GM19468 (cell line): ENCODE results near the gene PSMD12.
"Not testable (repeated sequence)": the region's sequence is repeated elsewhere in the genome, so short reads cannot be mapped to it uniquely, and the experiment has no call there.

ENCODE experiments used
- ATAC-seq: cut with Tn5 transposase; IDR thresholded peaks from one replicate; pipeline ENCODE4 v1.9.1; 2021; ENCODE audit warnings: mild to moderate bottlenecking, moderate library complexity, moderate number of reproducible peaks; ENCODE audit not compliant: unreplicated experiment; ENCODE audit errors: extremely low read depth

Gene PSMD12

DNA sequence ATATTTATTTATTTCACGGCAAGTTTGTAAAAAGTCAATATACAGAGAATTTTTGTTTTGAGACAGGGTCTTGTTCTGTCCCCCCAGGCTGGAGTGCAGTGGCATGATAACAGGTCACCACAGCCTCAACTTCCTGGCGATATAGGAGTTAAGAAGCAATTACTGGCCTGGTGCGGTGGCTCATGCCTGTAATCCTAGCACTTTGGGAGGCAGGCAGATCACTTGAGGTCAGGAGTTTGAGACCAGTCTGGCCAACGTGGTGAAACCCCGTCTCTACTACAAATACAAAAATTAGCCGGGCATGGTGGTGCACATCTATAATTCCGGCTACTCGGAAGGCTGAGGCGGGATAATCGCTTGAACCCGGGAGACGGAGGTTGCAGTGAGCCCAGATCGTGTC lies 44.9 kb downstream of the PSMD12 start:
- not testable (repeated sequence) for ATAC-seq

DNA sequence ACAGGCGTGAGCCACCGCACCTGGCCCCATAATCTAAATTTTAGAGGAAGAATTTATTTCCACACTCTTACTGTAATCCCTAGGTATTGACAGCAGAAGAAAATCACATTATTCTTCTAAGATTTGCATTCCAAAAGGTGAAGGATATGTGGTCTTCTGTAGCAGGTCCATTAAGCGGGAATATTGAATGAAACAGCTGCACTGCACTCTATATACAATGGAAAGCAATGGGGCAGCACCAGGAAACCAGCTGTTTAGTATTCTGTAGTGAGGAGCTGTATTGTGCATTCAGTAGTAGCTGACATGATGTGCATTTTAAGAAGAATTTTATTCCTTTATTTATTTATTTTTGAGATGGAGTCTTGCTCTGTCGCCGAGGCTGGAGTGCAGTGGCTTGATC lies 49.6 kb downstream of the PSMD12 start:
- no peak for ATAC-seq

DNA sequence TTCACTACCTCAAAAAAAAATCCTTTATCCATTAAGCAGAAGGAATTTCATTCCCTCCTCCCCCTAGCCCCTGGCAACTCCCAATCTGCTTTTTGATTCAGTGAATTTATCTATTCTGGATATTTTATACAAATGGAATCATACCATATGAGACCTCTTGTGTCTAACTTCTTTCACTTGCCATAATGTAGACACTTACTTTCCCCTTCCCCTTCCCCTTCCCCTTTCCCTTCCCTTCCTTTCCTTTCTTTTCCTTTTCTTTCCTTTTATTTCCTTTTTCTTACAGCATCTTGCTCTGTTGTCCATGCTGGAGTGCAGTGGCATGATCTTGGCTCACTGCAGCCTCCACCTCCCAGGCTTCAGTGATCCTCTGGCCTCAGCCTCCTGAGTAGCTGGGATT lies 50.5 kb downstream of the PSMD12 start:
- no peak for ATAC-seq

DNA sequence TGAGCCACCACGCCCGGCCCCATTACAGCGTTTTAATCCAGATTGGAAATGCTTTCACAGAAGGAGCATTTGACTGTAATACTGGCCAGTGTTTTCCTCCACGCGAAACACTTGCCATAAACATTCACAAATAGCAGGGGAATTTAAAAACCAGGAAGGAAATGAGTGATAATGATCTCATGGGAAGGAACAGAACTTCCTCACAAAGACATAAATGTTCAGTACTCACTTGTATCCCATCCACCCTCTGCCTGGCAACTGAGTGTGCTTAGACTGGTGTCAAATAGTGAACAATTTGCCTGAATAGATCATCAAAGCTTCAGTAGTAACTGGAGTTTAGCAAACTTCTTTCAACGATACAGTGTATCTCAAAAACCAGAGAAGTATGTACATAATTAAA lies 54.1 kb downstream of the PSMD12 start:
- no peak for ATAC-seq

DNA sequence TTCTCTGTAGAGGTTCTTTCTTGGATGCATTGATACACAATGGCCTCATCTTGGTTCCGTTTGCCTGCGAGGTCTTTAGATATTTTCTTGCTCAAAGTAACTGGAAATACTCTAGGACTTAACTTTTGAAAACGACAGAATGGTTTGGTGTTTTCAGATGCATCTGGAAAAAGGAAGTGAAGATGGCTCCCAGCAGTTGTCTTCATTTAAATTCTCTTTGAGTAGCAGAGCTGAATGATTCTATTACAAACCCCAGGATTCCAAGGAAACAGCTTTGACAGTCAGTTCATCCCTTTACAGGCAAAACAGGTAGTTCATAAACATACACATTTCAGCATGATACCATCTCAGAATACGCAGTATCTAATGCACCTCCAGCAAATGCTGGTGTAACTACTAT lies 54.8 kb downstream of the PSMD12 start:
- ATAC-seq: no peak

DNA sequence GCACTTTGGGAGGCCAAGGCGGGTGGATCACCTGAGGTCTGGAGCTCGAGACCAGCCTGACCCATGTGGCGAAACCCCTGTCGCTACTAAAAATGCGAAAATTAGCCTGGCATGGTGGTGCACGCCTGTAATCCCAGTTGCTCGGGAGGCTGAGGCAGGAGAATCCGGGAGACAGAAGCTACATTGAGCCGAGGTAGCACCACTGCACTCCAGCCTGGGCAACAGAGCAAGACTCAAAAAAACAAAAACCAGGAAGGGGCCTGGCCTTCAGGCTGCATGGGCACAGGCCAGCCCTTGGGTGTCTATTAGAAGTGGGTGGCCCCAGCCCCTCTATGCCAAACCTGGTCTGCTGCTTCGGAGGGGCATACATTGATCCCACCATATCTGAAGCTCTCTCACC lies 56.0 kb downstream of the PSMD12 start:
- ATAC-seq: no peak

DNA sequence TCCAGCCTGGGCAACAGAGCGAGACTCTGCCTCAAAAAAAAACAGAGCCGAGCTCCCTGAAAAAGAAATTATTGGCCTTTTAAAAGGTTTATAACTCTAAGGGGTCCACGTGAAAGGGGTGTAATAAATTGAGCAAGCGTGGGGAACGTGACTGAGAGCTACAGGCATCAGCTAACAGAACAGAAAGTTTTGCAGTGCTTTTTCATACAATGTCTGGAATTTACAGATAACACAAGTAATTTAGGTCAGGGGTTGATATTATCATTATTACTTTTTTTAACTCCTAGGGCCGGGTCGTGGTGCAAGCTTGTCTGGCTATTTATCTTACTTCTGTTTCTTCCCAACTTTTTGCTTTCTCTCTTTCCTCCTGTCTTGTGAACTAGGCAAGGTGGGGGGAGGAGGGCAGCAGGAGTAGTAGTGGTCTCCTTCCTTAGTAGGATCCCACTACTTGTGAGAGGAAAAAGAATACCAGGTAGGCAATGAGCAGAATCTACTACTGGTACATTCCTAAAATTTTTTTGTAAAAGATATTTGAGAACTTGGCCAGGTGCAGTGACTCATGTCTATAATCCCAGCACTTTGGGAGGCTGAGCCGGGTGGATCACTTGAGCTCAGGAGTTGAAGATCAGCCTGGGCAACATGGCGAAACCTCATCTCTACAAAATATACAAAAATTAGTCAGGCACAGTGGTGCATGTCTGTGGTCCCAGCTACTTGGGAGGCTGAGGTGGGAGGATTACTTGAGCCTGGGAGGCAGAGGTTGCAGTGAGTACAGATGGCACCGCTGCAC lies 60.7 kb downstream of the PSMD12 start:
- ATAC-seq: not testable (repeated sequence)

DNA sequence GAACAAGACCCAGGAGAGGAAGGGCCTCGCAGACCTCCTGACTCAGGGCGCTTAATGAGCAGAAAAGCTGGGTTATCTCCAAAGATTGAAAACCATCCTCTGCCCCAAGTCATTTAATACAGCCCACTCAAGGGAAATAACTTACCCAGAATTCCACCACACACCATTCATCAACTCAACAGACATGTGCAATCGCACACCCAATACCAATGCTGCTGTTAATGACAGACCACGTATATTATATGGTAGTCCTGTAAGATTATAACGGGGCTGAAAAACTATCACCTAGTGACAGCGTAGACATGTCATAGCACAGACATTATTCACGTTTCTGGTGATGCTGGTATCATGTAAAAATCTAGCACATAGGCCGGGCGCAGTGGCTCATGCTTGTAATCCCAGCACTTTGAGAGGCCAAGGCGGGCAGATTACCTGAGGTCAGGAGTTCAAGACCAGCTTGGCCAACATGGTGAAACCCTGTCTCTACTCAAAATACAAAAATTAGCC lies 68.9 kb downstream of the PSMD12 start:
- no peak for ATAC-seq

DNA sequence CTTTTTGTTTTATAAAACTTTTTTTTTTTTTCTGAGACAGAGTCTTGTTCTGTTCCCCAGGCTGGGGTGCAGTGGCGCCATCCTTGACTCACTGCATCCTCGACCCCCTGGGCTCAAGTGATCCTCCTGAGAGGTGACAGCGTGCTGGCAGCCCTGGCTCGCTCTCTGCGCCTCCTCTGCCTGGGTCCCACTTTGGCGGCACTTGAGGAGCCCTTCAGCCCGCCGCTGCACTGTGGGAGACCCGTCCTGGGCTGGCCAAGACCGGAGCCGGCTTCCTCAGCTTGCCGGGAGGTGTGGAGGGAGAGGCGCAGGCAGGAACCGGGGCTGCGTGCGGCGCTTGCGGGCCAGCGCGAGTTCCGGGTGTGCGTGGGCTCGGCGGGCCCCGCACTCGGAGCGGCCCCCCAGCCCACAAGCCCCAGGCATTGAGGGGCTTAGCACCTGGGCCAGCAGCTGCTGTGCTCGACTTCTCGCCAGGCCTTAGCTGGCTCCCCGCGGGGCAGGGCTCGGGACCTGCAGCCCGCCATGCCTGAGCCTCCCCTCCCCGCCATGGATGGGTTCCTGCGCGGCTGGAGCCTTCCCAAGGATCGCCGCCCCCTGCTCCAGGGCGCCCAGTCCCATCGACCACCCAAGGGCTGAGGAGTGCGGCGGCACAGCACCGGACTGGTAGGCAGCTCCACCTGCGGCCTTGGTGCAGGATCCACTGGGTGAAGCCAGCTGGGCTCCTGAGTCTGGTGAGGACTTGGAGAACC lies 71.8 kb downstream of the PSMD12 start:
- no peak for ATAC-seq

DNA sequence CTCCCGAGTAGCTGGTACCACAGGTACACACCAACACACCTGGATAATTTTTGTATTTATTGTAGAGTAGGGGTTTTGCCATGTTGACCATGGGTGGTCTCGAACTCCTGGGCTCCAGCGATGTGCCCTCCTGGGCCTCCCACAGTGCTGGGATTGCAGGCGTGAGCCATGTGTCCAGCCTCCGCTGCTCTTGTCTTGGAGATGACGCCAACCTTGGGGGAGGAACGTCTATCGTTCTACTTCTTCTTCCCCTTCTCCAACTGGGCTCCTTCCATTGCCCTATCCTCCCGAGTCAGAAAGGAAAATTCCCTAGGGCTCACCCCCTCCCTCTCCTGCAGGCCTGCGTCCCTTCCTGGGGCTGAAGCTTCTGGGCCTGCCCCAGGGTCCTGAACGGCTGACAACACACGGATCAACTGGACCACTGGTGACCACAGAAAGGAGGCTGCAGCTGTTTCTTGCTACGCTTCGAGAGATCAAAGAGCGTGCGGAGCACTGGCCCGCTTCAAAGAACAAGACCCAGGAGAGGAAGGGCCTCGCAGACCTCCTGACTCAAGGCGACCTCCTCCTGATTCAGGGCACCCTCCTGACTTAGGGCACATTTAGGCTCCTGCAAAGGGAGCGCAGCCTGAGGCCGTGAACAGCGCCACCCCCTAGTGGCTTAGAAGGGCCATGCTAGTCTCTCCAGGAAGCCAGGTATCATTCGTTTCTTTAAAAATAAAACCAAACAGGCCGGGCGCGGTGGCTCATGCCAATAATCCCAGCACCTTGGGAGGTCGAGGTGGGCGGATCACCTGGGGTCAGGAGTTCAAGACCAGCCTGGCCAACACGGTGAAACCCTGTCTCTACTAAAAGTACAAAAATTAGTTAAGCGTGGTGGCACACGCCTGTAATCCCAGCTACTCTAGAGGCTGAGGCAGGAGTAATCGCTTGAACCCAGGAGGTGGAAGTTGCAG lies 72.8 kb downstream of the PSMD12 start:
- no peak for ATAC-seq

DNA sequence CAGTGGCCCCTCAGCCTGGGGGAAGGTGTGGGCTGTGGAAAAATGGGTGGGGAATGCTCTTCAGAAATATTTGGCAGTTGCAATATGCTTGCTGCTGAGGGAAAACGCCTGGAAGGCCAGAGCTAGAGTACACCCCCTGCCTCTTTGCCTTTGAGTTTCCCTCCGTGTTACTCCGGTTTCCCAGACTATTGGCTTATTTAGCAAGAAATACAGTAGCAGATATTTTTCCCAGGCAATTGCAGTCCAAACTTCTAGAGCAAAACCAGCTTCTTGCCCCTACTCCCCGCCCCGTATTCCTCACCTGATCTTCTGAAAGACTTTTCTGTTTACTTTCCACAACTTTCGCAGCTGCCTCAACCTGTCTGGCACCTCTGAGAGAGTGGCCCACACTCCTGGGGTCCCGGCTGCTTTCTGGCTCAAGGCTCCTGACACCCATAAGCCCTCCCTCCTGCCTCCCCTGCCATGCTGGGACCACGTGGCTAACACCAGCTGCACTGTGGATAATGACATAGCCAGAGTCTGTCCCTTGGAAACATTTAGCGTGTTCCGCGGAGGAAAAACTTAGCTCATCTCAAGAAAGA lies 75.6 kb downstream of the PSMD12 start:
- ATAC-seq: no peak

DNA sequence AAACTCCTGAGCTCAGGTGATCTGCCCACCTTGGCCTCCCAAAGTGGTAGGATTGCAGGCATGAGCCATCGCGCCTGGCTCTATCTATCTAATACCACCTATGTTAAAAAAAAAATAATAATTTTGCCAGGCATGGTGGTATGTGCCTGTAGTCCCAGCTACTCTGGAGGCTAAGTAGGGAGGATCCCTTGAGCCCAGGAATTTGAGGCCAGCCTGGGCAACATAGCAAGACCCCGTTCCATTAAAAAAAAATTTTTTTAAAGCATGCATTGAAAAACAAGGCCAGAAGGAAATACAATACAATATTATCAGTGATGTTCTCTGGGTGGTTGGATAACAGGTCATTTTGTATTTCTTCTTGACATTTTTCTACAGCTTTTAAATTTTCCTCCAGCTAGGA lies 76.1 kb downstream of the PSMD12 start:
- ATAC-seq: no peak

DNA sequence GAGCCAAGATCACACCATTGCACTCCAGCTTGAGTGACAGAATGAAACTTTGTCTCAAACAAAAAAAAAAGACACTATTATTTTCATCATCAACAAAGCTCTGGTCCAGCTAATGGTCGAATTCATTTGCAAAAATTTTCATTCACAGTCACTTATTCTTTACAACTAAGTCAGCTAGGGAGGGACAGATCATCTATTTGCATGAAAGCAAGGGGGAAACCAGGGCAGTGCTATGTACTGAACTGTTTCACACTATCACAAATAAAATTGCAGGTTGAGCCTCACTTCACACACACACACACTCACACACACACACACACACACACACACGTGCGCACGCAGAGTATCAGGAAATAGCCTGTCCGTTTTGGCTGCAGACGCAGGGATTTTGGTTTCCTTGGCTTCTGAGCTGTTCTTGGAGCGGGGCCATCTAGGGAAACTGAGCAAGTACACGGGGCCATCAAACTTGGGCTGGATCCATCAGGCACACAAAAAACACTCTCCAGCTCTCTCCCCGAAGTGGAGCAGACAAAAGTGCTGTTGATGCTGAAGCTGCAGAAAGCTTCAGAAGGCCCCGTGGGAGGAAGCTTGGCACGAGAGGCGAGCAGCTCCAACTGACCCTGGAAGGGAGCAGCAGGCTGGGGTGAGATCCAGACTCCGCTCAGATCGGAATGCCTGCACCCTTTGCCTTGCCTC lies 77.0 kb downstream of the PSMD12 start:
- no peak for ATAC-seq
